Thoracic aorta (tissue), 2 donors: ENCODE measurements around the gene HBS1L. TPM values are rescaled to one million over a fixed set of nuclear protein-coding genes. Genes with fewer than 3 reads are reported as not detected.

Source experiments
- ATAC-seq: fragments of 150-250 bp; one replicate; pipeline ENCODE4 v1.8.0; 2017; ENCODE audit warnings: low read depth; ENCODE audit not compliant: insufficient number of reproducible peaks, low FRiP score
- DNase-seq: peaks from one replicate; pipeline ENCODE4 v3.0.0-alpha.2; 2020; ENCODE audit warnings: low spot score
- H3K27ac ChIP-seq, 2 donors: fragments of 200-600 bp; sonication (generic); 1 replicate in 1 of 2; 2 replicates in 1 of 2; pipeline ENCODE4 v1.5.1; 2016; ENCODE audit warnings: mild to moderate bottlenecking in 2 of 2, moderate library complexity in 2 of 2
- H3K27me3 ChIP-seq: fragments of 200-600 bp; sonication (generic); replicated peaks from 2 replicates; pipeline ENCODE4 v1.6.0; 2016; ENCODE audit warnings: mild to moderate bottlenecking; ENCODE audit not compliant: insufficient read depth
- H3K36me3 ChIP-seq: fragments of 200-600 bp; sonication (generic); one replicate; pipeline ENCODE4 v1.5.1; 2016
- H3K4me1 ChIP-seq, 2 donors: fragments of 200-600 bp; sonication (generic); 1 replicate in 1 of 2; 2 replicates in 1 of 2; pipeline versions ENCODE4 v1.5.1 to v1.6.0; 2016; ENCODE audit warnings: low read depth in 2 of 2, mild to moderate bottlenecking in 1 of 2; ENCODE audit not compliant: control insufficient read depth in 1 of 2
- H3K4me3 ChIP-seq: fragments of 200-600 bp; sonication (generic); 2 replicates; pipeline ENCODE4 v1.5.1; 2016; ENCODE audit warnings: mild to moderate bottlenecking
- H3K9me3 ChIP-seq: fragments of 200-600 bp; sonication (generic); 2 replicates; pipeline ENCODE4 v1.5.1; 2016
- CTCF ChIP-seq: fragments of 200-600 bp; sonication (generic); IDR thresholded peaks from one replicate; pipeline ENCODE4 v1.5.1; 2019; ENCODE audit warnings: antibody characterized with exemption
- total RNA-seq, 2 donors: library from RNA; depleted of rRNA; stranded (reverse); fragments of >200 nt; gene quantifications; one replicate each; pipeline versions ENCODE4 v1.1.0 to v1.2.3, GENCODE V29; 2016

The HBS1L gene
- total RNA-seq, 2 donors from 2014 or later, result 42.5 to 48.5 TPM

GRCh38 chr6:134928151-134928900, 126.3 kb downstream of the HBS1L start:
- no peaks in the 10 kb centered on the region for H3K27me3 ChIP-seq
- ATAC-seq, result no peak
- TF ChIP-seq CTCF, result no peak

GRCh38 chr6:134925800-134926199, 128.8 kb downstream of the HBS1L start:
- Histone ChIP-seq H3K9me3 (no peaks in the 10 kb centered on the region), H3K27me3 (no peaks in the 10 kb centered on the region), H3K27ac (no peak overlapping the region), H3K36me3 (no peaks in the 10 kb centered on the region), H3K4me1 (no peaks in the 10 kb centered on the region), H3K4me3 (no peak overlapping the region)
- DNase-seq (no peak), ATAC-seq (no peak)
- TF ChIP-seq CTCF, result no peak

More at GRCh38 chr6:134928151-134928900, 126.3 kb downstream of the HBS1L start:
- no peaks in the 10 kb centered on the region for H3K4me1 ChIP-seq
- no peaks in the 10 kb centered on the region for H3K36me3 ChIP-seq
- no peak overlapping the region for H3K27ac ChIP-seq
- H3K9me3 ChIP-seq, result no peaks in the 10 kb centered on the region
- DNase-seq, result no peak
- H3K4me3 ChIP-seq, result no peak overlapping the region

GRCh38 chr6:134921721-134922261, 132.8 kb downstream of the HBS1L start:
- TF ChIP-seq CTCF, result no peak
- Histone ChIP-seq H3K9me3 (no peaks in the 10 kb centered on the region), H3K27ac (no peak overlapping the region), H3K4me3 (no peak overlapping the region), H3K4me1 (no peaks in the 10 kb centered on the region), H3K27me3 (no peaks in the 10 kb centered on the region), H3K36me3 (no peaks in the 10 kb centered on the region)
- DNase-seq, result no peak
- no peak for ATAC-seq

GRCh38 chr6:134921276-134921675, 133.3 kb downstream of the HBS1L start:
- no peak for TF ChIP-seq CTCF
- H3K4me1 ChIP-seq, result no peaks in the 10 kb centered on the region
- no peak overlapping the region for H3K27ac ChIP-seq
- no peak overlapping the region for H3K4me3 ChIP-seq
- no peak for DNase-seq
- H3K9me3 ChIP-seq, result no peaks in the 10 kb centered on the region
- H3K36me3 ChIP-seq, result no peaks in the 10 kb centered on the region
- no peaks in the 10 kb centered on the region for H3K27me3 ChIP-seq
- no peak for ATAC-seq

- no peak for TF ChIP-seq CTCF
- no peak for DNase-seq
- Histone ChIP-seq H3K27me3 (no peaks in the 10 kb centered on the region), H3K27ac (no peak overlapping the region), H3K9me3 (no peaks in the 10 kb centered on the region), H3K36me3 (no peaks in the 10 kb centered on the region), H3K4me1 (no peaks in the 10 kb centered on the region), H3K4me3 (no peak overlapping the region)
- ATAC-seq, result no peak
Measured at GRCh38 chr6:134920422-134920821, 134.2 kb downstream of the HBS1L start.
